Bronchial epithelial cell (primary cell): ENCODE measurements around the gene FNDC3A. TPM values are rescaled to one million over a fixed set of nuclear protein-coding genes. Genes with fewer than 3 reads are reported as not detected.

Experiments used
- DNase-seq: peaks from one replicate; pipeline ENCODE4 v3.0.0-alpha.2; 2010; ENCODE audit warnings: low read depth
- FAIRE-seq: peaks from 2 replicates; lab custom pipeline; 2011; peaks lifted over from hg19 to GRCh38; lab: Jason Lieb, UNC
- H3K27me3 ChIP-seq: 2 replicates; pipeline ENCODE4 v1.5.1; 2011; ENCODE audit warnings: low read length; ENCODE audit not compliant: control insufficient read depth, insufficient read depth
- H3K36me3 ChIP-seq: 2 replicates; pipeline ENCODE4 v1.5.1; 2011; ENCODE audit warnings: low read length; ENCODE audit not compliant: control insufficient read depth, insufficient read depth
- H3K4me3 ChIP-seq: 2 replicates; pipeline ENCODE4 v1.5.1; 2011; ENCODE audit warnings: mild to moderate bottlenecking, low read depth, low read length, control low read depth
- CTCF ChIP-seq: IDR thresholded peaks from 2 replicates; pipeline ENCODE4 v1.5.1; 2011; ENCODE audit warnings: mild to moderate bottlenecking, moderate library complexity, low read length, control low read depth, inconsistent platforms; ENCODE audit not compliant: insufficient read depth, severe bottlenecking
- total RNA-seq: library from RNA; depleted of rRNA; stranded (reverse); fragments of >200 nt; gene quantifications from 2 replicates; pipeline ENCODE4 v1.2.1, GENCODE V29; 2014

FNDC3A gene
- total RNA-seq, 1 donor from 2014 or later = 24.0 TPM

GRCh38 chr13:49246850-49247642 is 271.3 kb downstream of the FNDC3A start:
- no peak for TF ChIP-seq CTCF
- Histone ChIP-seq H3K27me3 (no peaks in the 10 kb centered on the region), H3K36me3 (no peaks in the 10 kb centered on the region), H3K4me3 (peak overlapping the region; percentile 82)
- FAIRE-seq (no peak), DNase-seq (no peak)

- TF ChIP-seq CTCF = peak; percentile 4
- H3K4me3 ChIP-seq = peak within 1 kb of the TSS; percentile 82
- H3K27me3 ChIP-seq = no peaks in the 10 kb centered on the region
- FAIRE-seq (no peak), DNase-seq (peak; percentile 89)
- no peaks in the 10 kb centered on the region for H3K36me3 ChIP-seq
Measured at GRCh38 chr13:49247643-49248621, 272.2 kb downstream of the FNDC3A start, which contains the start of gene CDADC1. Gene CDADC1 (plus strand): TSS chr13:49247925. CDS start chr13:49248038, 113 bp downstream.

GRCh38 chr13:49248622-49249002 is 272.9 kb downstream of the FNDC3A start:
- peaks cover under 1% of the 10 kb centered on the region for H3K36me3 ChIP-seq
- FAIRE-seq (no peak), DNase-seq (peak; percentile 7)
- TF ChIP-seq CTCF = peak; percentile 11
- H3K27me3 ChIP-seq = no peaks in the 10 kb centered on the region
- H3K4me3 ChIP-seq = peak overlapping the region; percentile 82

- no peak for FAIRE-seq
- TF ChIP-seq CTCF = no peak
- DNase-seq = no peak
- H3K36me3 ChIP-seq = peaks cover 6% of the 10 kb centered on the region
- H3K4me3 ChIP-seq = no peak overlapping the region
- H3K27me3 ChIP-seq = no peaks in the 10 kb centered on the region
Measured at GRCh38 chr13:49251326-49251725, 275.6 kb downstream of the FNDC3A start.

GRCh38 chr13:49253310-49253709 is 277.6 kb downstream of the FNDC3A start:
- TF ChIP-seq CTCF = no peak
- FAIRE-seq (no peak), DNase-seq (no peak)
- no peak overlapping the region for H3K4me3 ChIP-seq
- H3K36me3 ChIP-seq = peaks cover 6% of the 10 kb centered on the region
- no peaks in the 10 kb centered on the region for H3K27me3 ChIP-seq
